ENCODE data around the gene CD300H. TPM values are rescaled to one million over a fixed set of nuclear protein-coding genes. Genes with fewer than 3 reads are reported as not detected.

CD300H gene
- under 1 TPM in 1 of 2 donors, not detected in 1; 0.45 TPM for total RNA-seq

GRCh38 chr17:74567397-74567796, at the start of gene CD300H:
Gene CD300H, minus strand, starts transcription at chr17:74567509.
- no peaks in the 10 kb centered on the region for H3K9me3 ChIP-seq
- H3K4me1 ChIP-seq = no peaks in the 10 kb centered on the region
- no peaks in the 10 kb centered on the region for H3K36me3 ChIP-seq
- H3K27ac ChIP-seq = no peak within 1 kb of the TSS
- H3K27me3 ChIP-seq = no peaks in the 10 kb centered on the region
- no peak within 1 kb of the TSS for H3K9ac ChIP-seq (ENCODE audit: low read depth in 2 of 2, low read length in 2 of 2)
- no peak for DNase-seq
- intact Hi-C loops (cut with DNase I) = loop anchor here (5.0 kb wide), 1 partner anchor 40 kb away; no protein-coding TSS in a partner anchor
- H3K4me3 ChIP-seq = no peak within 1 kb of the TSS
- TF ChIP-seq, protein P1, sequence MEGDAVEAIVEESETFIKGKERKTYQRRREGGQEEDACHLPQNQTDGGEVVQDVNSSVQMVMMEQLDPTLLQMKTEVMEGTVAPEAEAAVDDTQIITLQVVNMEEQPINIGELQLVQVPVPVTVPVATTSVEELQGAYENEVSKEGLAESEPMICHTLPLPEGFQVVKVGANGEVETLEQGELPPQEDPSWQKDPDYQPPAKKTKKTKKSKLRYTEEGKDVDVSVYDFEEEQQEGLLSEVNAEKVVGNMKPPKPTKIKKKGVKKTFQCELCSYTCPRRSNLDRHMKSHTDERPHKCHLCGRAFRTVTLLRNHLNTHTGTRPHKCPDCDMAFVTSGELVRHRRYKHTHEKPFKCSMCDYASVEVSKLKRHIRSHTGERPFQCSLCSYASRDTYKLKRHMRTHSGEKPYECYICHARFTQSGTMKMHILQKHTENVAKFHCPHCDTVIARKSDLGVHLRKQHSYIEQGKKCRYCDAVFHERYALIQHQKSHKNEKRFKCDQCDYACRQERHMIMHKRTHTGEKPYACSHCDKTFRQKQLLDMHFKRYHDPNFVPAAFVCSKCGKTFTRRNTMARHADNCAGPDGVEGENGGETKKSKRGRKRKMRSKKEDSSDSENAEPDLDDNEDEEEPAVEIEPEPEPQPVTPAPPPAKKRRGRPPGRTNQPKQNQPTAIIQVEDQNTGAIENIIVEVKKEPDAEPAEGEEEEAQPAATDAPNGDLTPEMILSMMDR (IDR thresholded peaks at IDR 0.05) = no peak

GRCh38 chr17:74616696-74617095, 49.4 kb upstream of the CD300H start:
- no peaks in the 10 kb centered on the region for H3K36me3 ChIP-seq
- no peak overlapping the region for H3K27ac ChIP-seq
- H3K9ac ChIP-seq (ENCODE audit: low read depth in 2 of 2, low read length in 2 of 2) = no peak overlapping the region
- H3K4me3 ChIP-seq = no peak overlapping the region
- TF ChIP-seq, protein P1 (IDR thresholded peaks at IDR 0.05) = no peak
- no peaks in the 10 kb centered on the region for H3K9me3 ChIP-seq
- no peaks in the 10 kb centered on the region for H3K27me3 ChIP-seq
- DNase-seq = no peak
- intact Hi-C loops (cut with DNase I) = no loop called here
- H3K4me1 ChIP-seq = no peaks in the 10 kb centered on the region

- TF ChIP-seq, protein P1 (IDR thresholded peaks at IDR 0.05) = no peak
- no peaks in the 10 kb centered on the region for H3K36me3 ChIP-seq
- intact Hi-C loops (cut with DNase I) = no loop called here
- DNase-seq = no peak
- H3K4me1 ChIP-seq = no peaks in the 10 kb centered on the region
- no peak overlapping the region for H3K4me3 ChIP-seq
- H3K9me3 ChIP-seq = no peaks in the 10 kb centered on the region
- H3K27ac ChIP-seq = no peak overlapping the region
- no peaks in the 10 kb centered on the region for H3K27me3 ChIP-seq
- no peak overlapping the region for H3K9ac ChIP-seq (ENCODE audit: low read depth in 2 of 2, low read length in 2 of 2)
Measured at GRCh38 chr17:74612046-74612445, 44.7 kb upstream of the CD300H start.

- no peak overlapping the region for H3K4me3 ChIP-seq
- no peak for DNase-seq
- H3K27me3 ChIP-seq = no peaks in the 10 kb centered on the region
- intact Hi-C loops (cut with DNase I) = no loop called here
- no peak overlapping the region for H3K27ac ChIP-seq
- H3K36me3 ChIP-seq = no peaks in the 10 kb centered on the region
- no peak overlapping the region for H3K9ac ChIP-seq (ENCODE audit: low read depth in 2 of 2, low read length in 2 of 2)
- TF ChIP-seq, protein P1 (IDR thresholded peaks at IDR 0.05) = no peak
- no peaks in the 10 kb centered on the region for H3K4me1 ChIP-seq
- no peaks in the 10 kb centered on the region for H3K9me3 ChIP-seq
Measured at GRCh38 chr17:74610108-74610507, 42.8 kb upstream of the CD300H start.

DNA sequence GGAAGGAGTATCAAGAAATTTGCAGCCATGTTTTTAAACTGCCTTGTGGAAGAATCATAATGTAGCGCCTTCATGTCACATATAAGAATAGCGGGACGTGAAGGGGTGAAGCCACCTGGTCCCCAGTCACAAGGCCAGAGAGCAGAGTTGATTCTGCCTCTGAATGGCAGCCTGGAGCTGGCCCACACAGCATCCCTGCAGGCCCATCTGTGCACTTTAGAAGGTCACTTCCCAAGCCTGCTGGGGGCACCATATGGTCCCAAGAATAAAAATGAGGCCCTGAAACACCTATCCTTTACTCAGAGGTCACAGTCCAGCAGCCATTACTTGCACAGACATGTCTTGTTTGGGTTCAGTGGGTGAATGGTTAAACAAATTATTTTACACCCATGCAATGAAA, 41.2 kb upstream of the CD300H start:
- intact Hi-C loops (cut with DNase I) = loop anchor here (5.0 kb wide), 1 partner anchor 41 kb away; the partner anchor contains the start of gene CD300H
- no peak overlapping the region for H3K4me3 ChIP-seq

More for the DNA sequence above, 41.2 kb upstream of the CD300H start:
- Histone ChIP-seq H3K27me3 (no peaks in the 10 kb centered on the region), H3K9ac (ENCODE audit: low read depth in 2 of 2, low read length in 2 of 2) (no peak overlapping the region), H3K36me3 (no peaks in the 10 kb centered on the region), H3K4me1 (no peaks in the 10 kb centered on the region), H3K9me3 (no peaks in the 10 kb centered on the region), H3K27ac (no peak overlapping the region)
- TF ChIP-seq, protein P1 (IDR thresholded peaks at IDR 0.05) = no peak
- no peak for DNase-seq

Measured in colonic mucosa (tissue), 4 donors.